CD14-positive monocyte (primary cell): ENCODE results near the gene SMIM29. TPM values are rescaled to one million over a fixed set of nuclear protein-coding genes. Genes with fewer than 3 reads are reported as not detected.

Experiments
- DNase-seq, 3 donors: peaks; one replicate each; pipeline ENCODE4 v3.0.0-alpha.2; 2011 to 2022
- H2AFZ ChIP-seq: 2 replicates; pipeline ENCODE4 v1.6.0; 2012; ENCODE audit warnings: mild to moderate bottlenecking, low read depth, low read length, inconsistent platforms; ENCODE audit not compliant: insufficient read depth, poor library complexity, severe bottlenecking
- H3K27ac ChIP-seq, 2 donors: 1 replicate in 1 of 2; 2 replicates in 1 of 2; pipeline ENCODE4 v1.5.1; 2012 to 2013; ENCODE audit warnings: low read length in 2 of 2, control low read depth in 1 of 2, inconsistent platforms in 1 of 2, low read depth in 1 of 2, mild to moderate bottlenecking in 1 of 2
- H3K27me3 ChIP-seq, 2 donors: one replicate each; pipeline versions ENCODE4 v1.6.0 to v1.6.1; 2011 to 2013; ENCODE audit warnings: low read length in 2 of 2; ENCODE audit not compliant: control insufficient read depth in 2 of 2, insufficient read depth in 2 of 2
- H3K36me3 ChIP-seq, 2 donors: replicated peaks in 1 of 2; 1 replicate in 1 of 2; 2 replicates in 1 of 2; pipeline versions ENCODE4 v1.5.1 to v1.6.1; 2012 to 2013; ENCODE audit warnings: low read length in 2 of 2, control low read depth in 1 of 2, inconsistent platforms in 1 of 2, mild to moderate bottlenecking in 1 of 2; ENCODE audit not compliant: insufficient read depth in 2 of 2, control insufficient read depth in 1 of 2
- H3K4me1 ChIP-seq, 2 donors: 1 replicate in 1 of 2; 2 replicates in 1 of 2; pipeline versions ENCODE4 v1.5.1 to v1.6.1; 2012 to 2013; ENCODE audit warnings: low read length in 2 of 2, control low read depth in 1 of 2, inconsistent platforms in 1 of 2, mild to moderate bottlenecking in 1 of 2, moderate library complexity in 1 of 2; ENCODE audit not compliant: insufficient read depth in 2 of 2, control insufficient read depth in 1 of 2
- H3K4me2 ChIP-seq: replicated peaks from 2 replicates; pipeline ENCODE3; 2012; ENCODE audit warnings: low read length, moderate library complexity, mild to moderate bottlenecking; ENCODE audit not compliant: poor library complexity, severe bottlenecking; ENCODE audit errors: extremely low read depth
- H3K4me3 ChIP-seq, 3 experiments: fragments of 200-600 bp in 1 of 3; sonication (generic) in 1 of 3; replicated peaks in 1 of 3; 1 replicate in 2 of 3; 2 replicates in 1 of 3; pipeline ENCODE4 v1.5.1; 2011 to 2013; ENCODE audit warnings: low read length in 3 of 3, mild to moderate bottlenecking in 3 of 3, control low read depth in 2 of 3, low read depth in 2 of 3, inconsistent platforms in 1 of 3, moderate library complexity in 1 of 3
- H3K79me2 ChIP-seq: 2 replicates; pipeline ENCODE4 v1.6.0; 2012; ENCODE audit warnings: mild to moderate bottlenecking, control low read depth, inconsistent platforms, low read length, moderate library complexity; ENCODE audit not compliant: insufficient read depth
- H3K9ac ChIP-seq: 2 replicates; pipeline ENCODE4 v1.6.0; 2017; ENCODE audit warnings: low read length, mild to moderate bottlenecking; ENCODE audit not compliant: insufficient read depth, poor library complexity, severe bottlenecking
- H3K9me3 ChIP-seq, 2 donors: replicated peaks in 1 of 2; 1 replicate in 1 of 2; 2 replicates in 1 of 2; pipeline versions ENCODE4 v1.5.1 to v1.6.1; 2012 to 2013; ENCODE audit warnings: low read length in 2 of 2, control low read depth in 1 of 2; ENCODE audit not compliant: control insufficient read depth in 1 of 2, insufficient read depth in 1 of 2
- H4K20me1 ChIP-seq: 2 replicates; pipeline ENCODE4 v1.6.0; 2012; ENCODE audit warnings: mild to moderate bottlenecking, low read length, control low read depth, moderate library complexity; ENCODE audit not compliant: insufficient read depth
- H3K27ac Mint-ChIP-seq, 7 donors: one replicate each; pipeline ENCODE4 v1.8.0; 2020; ENCODE audit warnings: mild to moderate bottlenecking in 7 of 7, mixed read lengths in 7 of 7, moderate library complexity in 6 of 7, inconsistent platforms in 2 of 7
- H3K27me3 Mint-ChIP-seq, 3 donors: one replicate each; pipeline ENCODE4 v1.8.0; 2021 to 2022; ENCODE audit warnings: low read depth in 3 of 3, mild to moderate bottlenecking in 3 of 3, mixed read lengths in 3 of 3, moderate library complexity in 3 of 3, inconsistent platforms in 1 of 3
- H3K36me3 Mint-ChIP-seq, 2 donors: one replicate each; pipeline ENCODE4 v1.8.0; 2020; ENCODE audit warnings: mixed read lengths in 2 of 2, inconsistent platforms in 1 of 2, mild to moderate bottlenecking in 1 of 2
- H3K4me1 Mint-ChIP-seq: one replicate; pipeline ENCODE4 v1.8.0; 2020; ENCODE audit warnings: mild to moderate bottlenecking, mixed read lengths
- H3K4me3 Mint-ChIP-seq, 2 donors: one replicate each; pipeline ENCODE4 v1.8.0; 2020; ENCODE audit warnings: mild to moderate bottlenecking in 2 of 2, mixed read lengths in 2 of 2, moderate library complexity in 1 of 2
- H3K9me3 Mint-ChIP-seq, 7 donors: one replicate each; pipeline ENCODE4 v1.8.0; 2020 to 2022; ENCODE audit warnings: mixed read lengths in 7 of 7, mild to moderate bottlenecking in 6 of 7, moderate library complexity in 6 of 7, inconsistent platforms in 2 of 7
- WGBS: methylation state at CpG from one replicate; pipeline ENCODE4 v1.1.5; 2013; ENCODE audit warnings: missing lambda C conversion rate; ENCODE audit not compliant: insufficient coverage; 5-methylcytosine and 5-hydroxymethylcytosine counted together
- intact Hi-C, 2 donors: fragments of 100-400 bp; cut with micrococcal nuclease; formaldehyde crosslinking; loops; one replicate each; pipeline versions ENCODE4 v1.15.0 to v1.15.1; 2023
- polyA plus RNA-seq, 3 donors: library from polyadenylated mRNA; depleted of rRNA in 1 of 3; unstranded in 2 of 3; stranded (reverse) in 1 of 3; fragments of 300-500 nt in 2 of 3; fragments of >200 nt in 1 of 3; fragmentation: Illumina TruSeq in 2 of 3; gene quantifications; 1 replicate in 2 of 3; 2 replicates in 1 of 3; pipeline ENCODE4 v1.2.3, GENCODE V29; 2012 to 2021
- small RNA-seq: library from RNA; depleted of rRNA; stranded (forward); fragments of <200 nt; gene quantifications from one replicate; pipeline ENCODE3, GENCODE V24; 2012; ENCODE audit warnings: low read depth; ENCODE audit not compliant: insufficient read length
- TF ChIP-seq, protein P1 (sequence below): fragments of 200-600 bp; IDR thresholded peaks from one replicate; pipeline ENCODE4 v1.8.0; 2022; ENCODE audit warnings: antibody characterized with exemption, mild to moderate bottlenecking

Gene SMIM29
- polyA plus RNA-seq, 3 donors = 57.2 to 66.7 (median 60.5) TPM

DNA sequence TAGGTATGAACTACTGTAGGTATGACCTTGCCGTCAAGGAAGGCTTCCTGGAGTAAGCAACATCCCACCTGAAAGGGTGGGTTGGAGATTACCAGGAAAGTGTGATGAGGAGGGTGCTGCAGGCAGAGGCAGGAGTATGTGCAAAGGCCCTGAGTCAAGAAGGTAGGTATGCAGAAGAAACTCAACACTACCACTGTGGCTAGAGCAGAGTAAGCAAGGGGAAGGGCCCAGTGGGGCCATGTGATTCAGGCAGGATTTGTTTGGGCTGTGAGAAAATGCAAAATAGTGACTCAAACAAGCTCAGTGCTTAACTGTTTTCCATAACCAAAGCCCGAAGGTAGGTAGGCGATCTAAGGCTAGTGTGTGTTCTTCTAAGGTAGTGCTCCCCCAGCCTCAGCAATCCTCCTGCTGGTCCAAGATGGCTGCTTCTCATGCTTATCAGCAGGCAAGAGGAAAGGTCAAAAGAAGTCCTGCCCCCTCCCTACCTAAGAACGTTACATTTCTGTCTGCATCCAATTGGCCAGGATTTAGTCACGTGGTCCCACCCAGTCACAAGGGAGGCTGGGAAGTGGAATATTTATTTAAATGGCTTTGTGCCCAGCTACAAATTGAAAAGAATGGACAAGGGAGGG lies 48.4 kb downstream of the SMIM29 start:
- TF ChIP-seq, protein P1, sequence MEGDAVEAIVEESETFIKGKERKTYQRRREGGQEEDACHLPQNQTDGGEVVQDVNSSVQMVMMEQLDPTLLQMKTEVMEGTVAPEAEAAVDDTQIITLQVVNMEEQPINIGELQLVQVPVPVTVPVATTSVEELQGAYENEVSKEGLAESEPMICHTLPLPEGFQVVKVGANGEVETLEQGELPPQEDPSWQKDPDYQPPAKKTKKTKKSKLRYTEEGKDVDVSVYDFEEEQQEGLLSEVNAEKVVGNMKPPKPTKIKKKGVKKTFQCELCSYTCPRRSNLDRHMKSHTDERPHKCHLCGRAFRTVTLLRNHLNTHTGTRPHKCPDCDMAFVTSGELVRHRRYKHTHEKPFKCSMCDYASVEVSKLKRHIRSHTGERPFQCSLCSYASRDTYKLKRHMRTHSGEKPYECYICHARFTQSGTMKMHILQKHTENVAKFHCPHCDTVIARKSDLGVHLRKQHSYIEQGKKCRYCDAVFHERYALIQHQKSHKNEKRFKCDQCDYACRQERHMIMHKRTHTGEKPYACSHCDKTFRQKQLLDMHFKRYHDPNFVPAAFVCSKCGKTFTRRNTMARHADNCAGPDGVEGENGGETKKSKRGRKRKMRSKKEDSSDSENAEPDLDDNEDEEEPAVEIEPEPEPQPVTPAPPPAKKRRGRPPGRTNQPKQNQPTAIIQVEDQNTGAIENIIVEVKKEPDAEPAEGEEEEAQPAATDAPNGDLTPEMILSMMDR = no peak
- intact Hi-C loops = no loop called here
- Histone ChIP-seq H4K20me1 (no peaks in the 10 kb centered on the region), H3K9me3 (peaks cover 0 to 11% of the 10 kb centered on the region in 2 donors), H3K4me2 (no peak overlapping the region), H2AFZ (no peak overlapping the region), H3K27me3 (peaks cover 0 to 3% of the 10 kb centered on the region in 2 donors), H3K4me3 (no peak overlapping the region), H3K27ac (no peak overlapping the region), H3K9ac (no peak overlapping the region), H3K79me2 (no peaks in the 10 kb centered on the region), H3K36me3 (no peaks in the 10 kb centered on the region), H3K4me1 (peaks cover 8 to 11% of the 10 kb centered on the region in 2 donors)
- Mint-ChIP-seq H3K27me3 (peaks cover 4 to 24% (median 12%) of the 10 kb centered on the region in 3 donors), H3K27ac (no peak overlapping the region), H3K36me3 (no peaks in the 10 kb centered on the region), H3K4me3 (no peak overlapping the region), H3K4me1 (peaks cover 12% of the 10 kb centered on the region), H3K9me3 (peaks cover 2 to 19% (median 7%) of the 10 kb centered on the region in 7 donors)
- no peak for DNase-seq
- 100% methylated on average over 2 of the region's 5 CpGs for WGBS

DNA sequence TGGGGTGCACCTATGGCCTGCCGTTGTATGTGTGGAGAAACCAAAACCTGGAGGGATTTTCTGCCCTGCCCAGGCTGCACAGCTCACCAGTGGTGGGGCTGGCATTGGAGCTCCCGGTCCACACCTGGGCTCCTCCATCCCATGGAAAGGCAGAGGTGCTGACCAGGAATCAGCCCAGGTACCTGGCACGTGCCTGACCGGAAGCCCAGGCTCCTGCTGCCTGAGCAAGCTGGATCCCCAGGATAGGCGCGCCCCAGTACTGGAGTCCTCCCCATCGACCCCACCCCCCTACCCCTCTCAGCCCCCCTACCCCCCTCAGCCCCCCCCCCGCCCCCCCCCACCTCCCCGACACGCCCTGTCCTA lies 52.0 kb downstream of the SMIM29 start:
- H3K36me3 ChIP-seq = no peaks in the 10 kb centered on the region
- peak overlapping the region; percentile 85 to 93 for H3K4me3 Mint-ChIP-seq
- H3K4me3 ChIP-seq = peak overlapping the region; percentile 36 to 76 (median 47)
- no peaks in the 10 kb centered on the region for H4K20me1 ChIP-seq
- peaks cover 4 to 28% (median 18%) of the 10 kb centered on the region in 3 donors for H3K27me3 Mint-ChIP-seq
- H3K9ac ChIP-seq = peak overlapping the region; percentile 53
- WGBS = 31% methylated on average over 2 of the region's 10 CpGs
- peak overlapping the region in 2 of 7 donors; percentile 45 to 63 for H3K27ac Mint-ChIP-seq
- DNase-seq = no peak
- H3K4me2 ChIP-seq = peak overlapping the region; percentile 88
- H3K4me1 Mint-ChIP-seq = peaks cover 10% of the 10 kb centered on the region
- H2AFZ ChIP-seq = peak overlapping the region; percentile 95
- H3K36me3 Mint-ChIP-seq = no peaks in the 10 kb centered on the region
- peaks cover 8 to 11% of the 10 kb centered on the region in 2 donors for H3K4me1 ChIP-seq
- intact Hi-C loops = loop anchor here (1.0 to 5.0 kb wide), 4 partner anchors 50 to 218 kb away; partner anchors contain the start of gene SMIM29 (in 2 of the 2)
- TF ChIP-seq, protein P1 = no peak
- no peak overlapping the region for H3K27ac ChIP-seq
- peaks cover 0 to 3% of the 10 kb centered on the region in 2 donors for H3K27me3 ChIP-seq
- H3K9me3 Mint-ChIP-seq = peaks cover 0 to 7% (median 1%) of the 10 kb centered on the region in 7 donors
- peaks cover 0 to 3% of the 10 kb centered on the region in 2 donors for H3K9me3 ChIP-seq
- H3K79me2 ChIP-seq = no peaks in the 10 kb centered on the region

Small RNA genes within 50 kb of the gene (small RNA-seq; reads per million reads assigned to genes)
- gene MIR6835 = not detected

Other genes with a start within 250 kb of the SMIM29 start
- gene GRM4, start 102.9 kb downstream of the SMIM29 start, polyA plus RNA-seq = not detected
- 10 to 100 TPM; 11.4 to 37.9 (median 17.6) TPM for gene HMGA1, start 12.1 kb downstream of the SMIM29 start, polyA plus RNA-seq
- gene NUDT3, start 143.7 kb upstream of the SMIM29 start, polyA plus RNA-seq = 10 to 100 TPM in 2 of 3 donors, 1 to 10 TPM in 1; 9.3 to 33.3 (median 10.9) TPM
- 1,000 to 10,000 TPM in 2 of 3 donors, 100 to 1,000 TPM in 1; 645 to 2,603 (median 1,054) TPM for gene RPS10, start 177.1 kb upstream of the SMIM29 start, polyA plus RNA-seq
- not detected for gene PACSIN1, start 217.1 kb upstream of the SMIM29 start, polyA plus RNA-seq